GM18951 (cell line): ENCODE data around the gene CCL16.
"Not testable (repeated sequence)": the region's sequence is repeated elsewhere in the genome, so short reads cannot be mapped to it uniquely, and the experiment has no call there.

ENCODE experiments used
- POLR2A ChIP-seq: IDR thresholded peaks from 4 replicates; pipeline ENCODE4 v1.6.1; 2011; ENCODE audit warnings: mild to moderate bottlenecking; ENCODE audit not compliant: insufficient read length, insufficient read depth; ENCODE audit errors: extremely low read depth
- in situ Hi-C: fragments of 300-500 bp; cut with MboI; formaldehyde crosslinking; loops from one replicate; pipeline ENCODE4 v1.12.0; 2022; ENCODE audit warnings: low sequenced_read_pairs, mixed read lengths, inconsistent platforms; ENCODE audit not compliant: unreplicated experiment

The CCL16 gene

GRCh38 chr17:36001862-36002603, 20.7 kb upstream of the CCL16 start:
- in situ Hi-C loops: no loop called here
- TF ChIP-seq POLR2A: no peak

- in situ Hi-C loops: no loop called here
- TF ChIP-seq POLR2A: no peak
Measured at GRCh38 chr17:36001110-36001771, 19.9 kb upstream of the CCL16 start, which contains the start of gene CCL15. TSS of gene CCL15 (minus strand) at chr17:36001553. CDS start at chr17:36001492, 61 bp downstream.

- TF ChIP-seq POLR2A: no peak
- in situ Hi-C loops: no loop called here
Measured at GRCh38 chr17:36000732-36001109, 19.4 kb upstream of the CCL16 start.

- TF ChIP-seq POLR2A: no peak
- in situ Hi-C loops: no loop called here
Measured at GRCh38 chr17:35998756-35999155, 17.5 kb upstream of the CCL16 start.

- no peak for TF ChIP-seq POLR2A
- in situ Hi-C loops: no loop called here
Measured at GRCh38 chr17:35998018-35998545, 16.8 kb upstream of the CCL16 start.

GRCh38 chr17:35995346-35995745, 14.0 kb upstream of the CCL16 start:
- in situ Hi-C loops: not testable (repeated sequence)

- in situ Hi-C loops: no loop called here
- TF ChIP-seq POLR2A: no peak
Measured at GRCh38 chr17:35991075-35991474, 9.8 kb upstream of the CCL16 start.

GRCh38 chr17:35988164-35988563, 6.9 kb upstream of the CCL16 start:
- TF ChIP-seq POLR2A: no peak
- in situ Hi-C loops: no loop called here

GRCh38 chr17:35986643-35987042, 5.3 kb upstream of the CCL16 start, which contains the start of gene CCL14:
TSS of gene CCL14 (minus strand) at chr17:35986729. CDS start at chr17:35986649, 80 bp downstream.
- in situ Hi-C loops: no loop called here
- no peak for TF ChIP-seq POLR2A

GRCh38 chr17:35984140-35984539, 2.8 kb upstream of the CCL16 start:
- no peak for TF ChIP-seq POLR2A

GRCh38 chr17:35982409-35983191, 1.3 kb upstream of the CCL16 start:
- TF ChIP-seq POLR2A: no peak

More at GRCh38 chr17:35984140-35984539, 2.8 kb upstream of the CCL16 start:
- in situ Hi-C loops: no loop called here

GRCh38 chr17:35981908-35982330, 622 bp upstream of the CCL16 start:
- in situ Hi-C loops: no loop called here

More at GRCh38 chr17:35982409-35983191, 1.3 kb upstream of the CCL16 start:
- in situ Hi-C loops: no loop called here

GRCh38 chr17:35978346-35978745, 3.0 kb downstream of the CCL16 start:
- no peak for TF ChIP-seq POLR2A
- in situ Hi-C loops: no loop called here

More at GRCh38 chr17:35981908-35982330, 622 bp upstream of the CCL16 start:
- TF ChIP-seq POLR2A: no peak
